Trophoblast cell (in vitro differentiated cells and primary cell): Measurements from ENCODE around the gene NDUFAF3.

Experiments used
- DNase-seq, 2 donors: peaks; one replicate each; pipeline ENCODE4 v3.0.0-alpha.2; 2016
- H2AFZ ChIP-seq: 2 replicates; pipeline ENCODE4 v1.6.1; 2013; ENCODE audit warnings: low read length, moderate library complexity, mild to moderate bottlenecking; ENCODE audit not compliant: insufficient read depth, poor library complexity
- H2AK5ac ChIP-seq: 2 replicates; pipeline ENCODE4 v1.6.1; 2013; ENCODE audit warnings: mild to moderate bottlenecking, low read length
- H2BK120ac ChIP-seq: 2 replicates; pipeline ENCODE4 v1.6.1; 2013; ENCODE audit warnings: low read length, mild to moderate bottlenecking, moderate library complexity; ENCODE audit not compliant: insufficient read depth, poor library complexity
- H2BK12ac ChIP-seq: 2 replicates; pipeline ENCODE4 v1.6.1; 2013; ENCODE audit warnings: mild to moderate bottlenecking, low read length, moderate library complexity
- H2BK5ac ChIP-seq: 2 replicates; pipeline ENCODE4 v1.6.1; 2013; ENCODE audit warnings: low read length, low read depth, moderate library complexity, mild to moderate bottlenecking; ENCODE audit not compliant: poor library complexity
- H3K14ac ChIP-seq: 2 replicates; pipeline ENCODE4 v1.6.1; 2013; ENCODE audit warnings: mild to moderate bottlenecking, low read length
- H3K18ac ChIP-seq: 2 replicates; pipeline ENCODE4 v1.6.1; 2013; ENCODE audit warnings: mild to moderate bottlenecking, low read length
- H3K23ac ChIP-seq: 2 replicates; pipeline ENCODE4 v1.6.1; 2013; ENCODE audit warnings: low read length
- H3K27ac ChIP-seq: 2 replicates; pipeline ENCODE4 v1.5.1; 2013; ENCODE audit warnings: low read depth, mild to moderate bottlenecking, inconsistent platforms, low read length, moderate library complexity
- H3K27me3 ChIP-seq: 2 replicates; pipeline ENCODE4 v1.6.1; 2013; ENCODE audit warnings: inconsistent platforms, mild to moderate bottlenecking, low read length, moderate library complexity; ENCODE audit not compliant: insufficient read depth
- H3K36me3 ChIP-seq, 2 experiments: 1 replicate in 1 of 2; 2 replicates in 1 of 2; pipeline ENCODE4 v1.6.1; 2013; ENCODE audit warnings: low read length in 2 of 2, mild to moderate bottlenecking in 2 of 2, moderate library complexity in 1 of 2; ENCODE audit not compliant: insufficient read depth in 2 of 2, control insufficient read depth in 1 of 2
- H3K4ac ChIP-seq: 2 replicates; pipeline ENCODE4 v1.6.1; 2013; ENCODE audit warnings: low read depth, mild to moderate bottlenecking, low read length, moderate library complexity
- H3K4me1 ChIP-seq, 2 experiments: 1 replicate in 1 of 2; 2 replicates in 1 of 2; pipeline ENCODE4 v1.6.1; 2013; ENCODE audit warnings: low read length in 2 of 2, mild to moderate bottlenecking in 2 of 2, moderate library complexity in 1 of 2; ENCODE audit not compliant: insufficient read depth in 2 of 2, control insufficient read depth in 1 of 2
- H3K4me2 ChIP-seq: 2 replicates; pipeline ENCODE4 v1.6.1; 2013; ENCODE audit warnings: inconsistent platforms, mild to moderate bottlenecking, low read length, moderate library complexity
- H3K4me3 ChIP-seq: 2 replicates; pipeline ENCODE4 v1.5.1; 2013; ENCODE audit warnings: mild to moderate bottlenecking, low read depth, low read length, inconsistent platforms
- H3K79me1 ChIP-seq: one replicate; pipeline ENCODE4 v1.6.1; 2013; ENCODE audit warnings: low read length
- H3K79me2 ChIP-seq: 2 replicates; pipeline ENCODE4 v1.6.1; 2013; ENCODE audit warnings: low read length, mild to moderate bottlenecking; ENCODE audit not compliant: control insufficient read depth, insufficient read depth, poor library complexity
- H3K9ac ChIP-seq: 2 replicates; pipeline ENCODE4 v1.6.1; 2013; ENCODE audit warnings: mild to moderate bottlenecking, low read length
- H3K9me3 ChIP-seq: 2 replicates; pipeline ENCODE4 v1.6.1; 2013; ENCODE audit warnings: low read depth, mild to moderate bottlenecking, control low read depth, inconsistent platforms, low read length; ENCODE audit not compliant: insufficient read depth
- H4K12ac ChIP-seq: 2 replicates; pipeline ENCODE4 v1.6.1; 2013; ENCODE audit warnings: low read depth, mild to moderate bottlenecking, low read length, moderate library complexity
- H4K8ac ChIP-seq: 2 replicates; pipeline ENCODE4 v1.6.1; 2013; ENCODE audit warnings: low read depth, mild to moderate bottlenecking, low read length, moderate library complexity
- H4K91ac ChIP-seq: one replicate; pipeline ENCODE4 v1.6.1; 2013; ENCODE audit warnings: low read depth, mild to moderate bottlenecking, low read length, moderate library complexity
- WGBS: extraction: QIAGEN DNeasy Blood & Tissue Kit; methylation state at CpG from one replicate; pipeline ENCODE4 v1.1.7; 2013; ENCODE audit warnings: missing lambda C conversion rate; ENCODE audit not compliant: insufficient read length, insufficient coverage; ENCODE audit errors: extremely low coverage; 5-methylcytosine and 5-hydroxymethylcytosine counted together

Gene NDUFAF3

GRCh38 chr3:48982016-48982415, 39.9 kb upstream of the NDUFAF3 start:
- peaks cover 41 to 58% of the 10 kb centered on the region in 2 experiments for H3K36me3 ChIP-seq
- H3K4ac ChIP-seq = no peak overlapping the region
- H4K12ac ChIP-seq = no peak overlapping the region
- H3K4me1 ChIP-seq = peaks cover 0 to 2% of the 10 kb centered on the region in 2 experiments
- no peak overlapping the region for H2BK12ac ChIP-seq
- H3K4me3 ChIP-seq = no peak overlapping the region
- H2AFZ ChIP-seq = no peak overlapping the region
- no peak for DNase-seq
- H3K14ac ChIP-seq = no peak overlapping the region
- no peaks in the 10 kb centered on the region for H3K79me2 ChIP-seq
- no peak overlapping the region for H3K23ac ChIP-seq
- no peak overlapping the region for H4K91ac ChIP-seq
- H3K4me2 ChIP-seq = no peak overlapping the region
- no peak overlapping the region for H4K8ac ChIP-seq
- no peak overlapping the region for H3K18ac ChIP-seq
- H3K9me3 ChIP-seq = no peaks in the 10 kb centered on the region
- H2BK120ac ChIP-seq = no peak overlapping the region
- H3K27ac ChIP-seq = no peak overlapping the region
- H3K27me3 ChIP-seq = no peaks in the 10 kb centered on the region
- no peak overlapping the region for H2BK5ac ChIP-seq
- H3K79me1 ChIP-seq = no peaks in the 10 kb centered on the region
- no peak overlapping the region for H3K9ac ChIP-seq
- no peak overlapping the region for H2AK5ac ChIP-seq

- H2AFZ ChIP-seq = no peak overlapping the region
- H3K4ac ChIP-seq = no peak overlapping the region
- H3K9me3 ChIP-seq = no peaks in the 10 kb centered on the region
- no peak overlapping the region for H4K91ac ChIP-seq
- no peaks in the 10 kb centered on the region for H3K27me3 ChIP-seq
- H3K14ac ChIP-seq = no peak overlapping the region
- peak overlapping the region; percentile 30 for H3K4me3 ChIP-seq
- H2BK5ac ChIP-seq = no peak overlapping the region
- no peak overlapping the region for H4K8ac ChIP-seq
- no CpG with 5 or more reads among the region's 5 CpGs for WGBS
- H3K4me1 ChIP-seq = peaks cover 0 to 2% of the 10 kb centered on the region in 2 experiments
- no peaks in the 10 kb centered on the region for H3K79me1 ChIP-seq
- no peaks in the 10 kb centered on the region for H3K79me2 ChIP-seq
- H3K9ac ChIP-seq = no peak overlapping the region
- no peak overlapping the region for H4K12ac ChIP-seq
- H3K36me3 ChIP-seq = peaks cover 37 to 54% of the 10 kb centered on the region in 2 experiments
- no peak overlapping the region for H2BK120ac ChIP-seq
- H2BK12ac ChIP-seq = no peak overlapping the region
- H3K23ac ChIP-seq = no peak overlapping the region
- H2AK5ac ChIP-seq = no peak overlapping the region
- no peak overlapping the region for H3K18ac ChIP-seq
- no peak overlapping the region for H3K27ac ChIP-seq
- no peak for DNase-seq
- no peak overlapping the region for H3K4me2 ChIP-seq
Observed at GRCh38 chr3:48982686-48983085, 39.2 kb upstream of the NDUFAF3 start.

- H3K79me1 ChIP-seq = no peaks in the 10 kb centered on the region
- no peak overlapping the region for H4K91ac ChIP-seq
- H3K79me2 ChIP-seq = no peaks in the 10 kb centered on the region
- DNase-seq = no peak
- H3K9me3 ChIP-seq = no peaks in the 10 kb centered on the region
- H2AFZ ChIP-seq = no peak overlapping the region
- H2AK5ac ChIP-seq = no peak overlapping the region
- peaks cover 0 to 2% of the 10 kb centered on the region in 2 experiments for H3K4me1 ChIP-seq
- peaks cover 37 to 54% of the 10 kb centered on the region in 2 experiments for H3K36me3 ChIP-seq
- H3K4me2 ChIP-seq = no peak overlapping the region
- WGBS = no CpG with 5 or more reads among the region's 4 CpGs
- no peak overlapping the region for H4K8ac ChIP-seq
- no peak overlapping the region for H3K9ac ChIP-seq
- H3K27ac ChIP-seq = no peak overlapping the region
- no peak overlapping the region for H2BK120ac ChIP-seq
- no peak overlapping the region for H3K14ac ChIP-seq
- H3K4ac ChIP-seq = no peak overlapping the region
- H3K4me3 ChIP-seq = peak overlapping the region; percentile 30
- no peak overlapping the region for H4K12ac ChIP-seq
- H3K27me3 ChIP-seq = no peaks in the 10 kb centered on the region
- no peak overlapping the region for H2BK12ac ChIP-seq
- no peak overlapping the region for H3K18ac ChIP-seq
- H2BK5ac ChIP-seq = no peak overlapping the region
- H3K23ac ChIP-seq = no peak overlapping the region
Observed at GRCh38 chr3:48983096-48983495, 38.8 kb upstream of the NDUFAF3 start.

DNA sequence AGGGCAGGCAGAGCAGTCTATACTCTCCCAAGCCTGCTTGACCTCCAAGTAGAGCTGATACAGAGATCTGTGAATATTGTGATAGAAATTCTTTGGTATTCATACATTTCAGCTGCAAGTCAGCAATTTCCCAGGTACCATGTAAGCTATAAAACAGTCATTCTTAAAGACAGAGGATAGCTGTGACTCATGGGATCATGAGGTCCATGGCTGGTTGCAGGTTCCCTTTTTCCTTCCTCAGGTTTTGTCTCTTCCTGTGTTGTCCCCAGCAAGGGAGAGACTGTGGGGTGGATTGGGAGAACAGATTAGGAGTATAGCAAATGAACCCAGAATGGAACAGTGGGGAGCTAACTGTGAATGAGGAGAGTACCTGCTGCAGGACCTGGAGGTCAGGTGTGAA, 37.3 kb upstream of the NDUFAF3 start:
- Histone ChIP-seq H3K36me3 (peaks cover 32 to 43% of the 10 kb centered on the region in 2 experiments), H2BK12ac (no peak overlapping the region), H3K27me3 (no peaks in the 10 kb centered on the region), H4K8ac (no peak overlapping the region), H3K4me3 (no peak overlapping the region), H3K9ac (no peak overlapping the region), H3K4me1 (peaks cover 6 to 7% of the 10 kb centered on the region in 2 experiments), H2AFZ (no peak overlapping the region), H3K4me2 (no peak overlapping the region), H3K79me1 (peaks cover 4% of the 10 kb centered on the region), H3K4ac (no peak overlapping the region), H2BK120ac (no peak overlapping the region), H3K9me3 (no peaks in the 10 kb centered on the region), H3K14ac (no peak overlapping the region), H2BK5ac (no peak overlapping the region), H4K12ac (no peak overlapping the region), H4K91ac (no peak overlapping the region), H3K23ac (no peak overlapping the region), H3K27ac (no peak overlapping the region), H3K79me2 (no peaks in the 10 kb centered on the region), H3K18ac (no peak overlapping the region), H2AK5ac (no peak overlapping the region)
- DNase-seq = no peak
